Calu3 (cell line): ENCODE data around the gene SYP. TPM values are rescaled to one million over a fixed set of nuclear protein-coding genes. Genes with fewer than 3 reads are reported as not detected.
"Not testable (repeated sequence)": the region's sequence is repeated elsewhere in the genome, so short reads cannot be mapped to it uniquely, and the experiment has no call there.

Experiments used
- BruUV-seq: library from RNA; stranded (reverse); fragments of 400-500 nt; replicated peaks from 2 replicates; lab custom pipeline; 2021; lab: Mats Ljungman, UMichigan
- CTCF ChIA-PET: fragments of 300-600 bp; sonication (Branson Sonifier 250); formaldehyde crosslinking; loops from one replicate; lab custom pipeline; 2022; ENCODE audit warnings: antibody characterized with exemption; lab: Charles Lee
- DNase-seq: peaks from one replicate; pipeline ENCODE4 v3.0.0; 2022
- H3K27ac Mint-ChIP-seq: one replicate; pipeline ENCODE4 v1.8.0; 2022; ENCODE audit warnings: mixed read lengths; ENCODE audit not compliant: unreplicated experiment
- H3K27me3 Mint-ChIP-seq: one replicate; pipeline ENCODE4 v1.8.0; 2022; ENCODE audit warnings: mixed read lengths; ENCODE audit not compliant: unreplicated experiment
- H3K36me3 Mint-ChIP-seq: one replicate; pipeline ENCODE4 v1.8.0; 2022; ENCODE audit warnings: mild to moderate bottlenecking, moderate library complexity, mixed read lengths; ENCODE audit not compliant: insufficient read depth, unreplicated experiment
- H3K4me1 Mint-ChIP-seq: one replicate; pipeline ENCODE4 v1.8.0; 2022; ENCODE audit warnings: mild to moderate bottlenecking, low read depth, mixed read lengths; ENCODE audit not compliant: unreplicated experiment
- H3K4me3 Mint-ChIP-seq: one replicate; pipeline ENCODE4 v1.8.0; 2022; ENCODE audit warnings: mild to moderate bottlenecking, low read depth, moderate library complexity, mixed read lengths; ENCODE audit not compliant: unreplicated experiment
- H3K9me3 Mint-ChIP-seq: one replicate; pipeline ENCODE4 v1.8.0; 2022; ENCODE audit warnings: low read depth, mixed read lengths; ENCODE audit not compliant: unreplicated experiment
- CTCF ChIP-seq: fragments of 200-600 bp; IDR thresholded peaks from one replicate; pipeline ENCODE4 v1.8.0; 2022; ENCODE audit warnings: antibody characterized with exemption; ENCODE audit not compliant: unreplicated experiment
- intact Hi-C: fragments of 100-400 bp; cut with micrococcal nuclease; formaldehyde crosslinking; loops from one replicate; pipeline ENCODE4 v1.10.0; 2022; ENCODE audit not compliant: unreplicated experiment
- total RNA-seq: library from RNA; stranded (reverse); gene quantifications from 2 replicates; pipeline ENCODE4 v1.2.3, GENCODE V29; 2022

The SYP gene
- total RNA-seq, 1 experiment from 2014 or later, result 2.7 TPM

GRCh38 chrX:49147282-49147681 is 52.7 kb downstream of the SYP start:
- no peak for TF ChIP-seq CTCF
- BruUV-seq, result no TSS peak
- Mint-ChIP-seq H3K27ac (no peak overlapping the region), H3K27me3 (no peaks in the 10 kb centered on the region), H3K36me3 (peaks cover 8% of the 10 kb centered on the region), H3K9me3 (peaks cover 9% of the 10 kb centered on the region), H3K4me3 (no peak overlapping the region), H3K4me1 (peaks cover 14% of the 10 kb centered on the region)
- CTCF ChIA-PET, result no interaction called here
- DNase-seq, result no peak
- intact Hi-C loops, result no loop called here

DNA sequence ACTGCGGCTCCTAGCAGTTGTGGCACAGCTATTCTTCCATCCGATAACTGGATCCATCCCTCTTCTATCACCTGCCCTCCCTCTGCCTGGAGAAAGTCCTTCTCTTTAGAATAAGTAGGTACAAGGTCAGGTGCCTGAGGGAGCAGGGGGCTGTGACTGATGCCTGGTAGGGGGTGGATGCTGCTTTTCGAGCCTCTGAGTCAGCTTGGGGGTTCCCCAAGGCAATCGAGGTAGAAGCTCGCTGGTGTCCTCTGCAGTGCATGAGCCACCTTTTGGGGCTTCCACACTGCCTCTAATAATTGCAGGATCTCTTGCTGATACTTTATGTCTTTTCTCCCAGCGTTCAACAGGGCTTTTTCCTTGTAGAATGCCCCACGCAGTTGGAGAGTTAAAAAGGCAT is 56.8 kb downstream of the SYP start:
- DNase-seq, CTCF ChIA-PET: not testable (repeated sequence)

DNA sequence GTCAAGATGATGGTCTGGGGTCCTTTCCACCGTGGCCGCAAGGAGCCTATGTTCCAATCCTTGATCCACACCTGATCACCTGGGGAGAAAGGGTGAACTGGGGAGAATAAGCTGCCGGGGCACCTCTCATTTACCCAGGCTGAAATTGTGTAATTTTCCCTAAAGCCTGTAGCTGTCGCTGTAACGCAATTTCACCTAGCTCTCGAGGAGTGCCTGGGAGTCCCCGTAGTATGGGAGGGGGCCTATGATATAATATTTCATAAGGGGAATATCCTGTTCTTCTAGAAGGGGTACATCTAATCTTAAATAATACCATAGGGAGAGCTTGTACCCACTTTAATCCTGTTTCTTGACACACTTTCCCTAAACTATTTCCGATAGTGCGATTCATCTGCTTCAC is 57.7 kb downstream of the SYP start:
- H3K4me1 Mint-ChIP-seq, intact Hi-C loops, H3K4me3 Mint-ChIP-seq, DNase-seq, H3K27me3 Mint-ChIP-seq, BruUV-seq, H3K9me3 Mint-ChIP-seq, H3K36me3 Mint-ChIP-seq, H3K27ac Mint-ChIP-seq: not testable (repeated sequence)
- CTCF ChIA-PET, result interaction anchor here (1.5 kb wide), 1 partner anchor 14 kb away, joined by 3 read pairs; no protein-coding TSS in a partner anchor

More for the DNA sequence above, 56.8 kb downstream of the SYP start:
- intact Hi-C loops, H3K4me1 Mint-ChIP-seq, BruUV-seq, H3K27me3 Mint-ChIP-seq, H3K4me3 Mint-ChIP-seq, H3K36me3 Mint-ChIP-seq, H3K9me3 Mint-ChIP-seq, H3K27ac Mint-ChIP-seq: not testable (repeated sequence)

- DNase-seq, result no peak
- no peak for TF ChIP-seq CTCF
- no peak overlapping the region for H3K4me3 Mint-ChIP-seq
- CTCF ChIA-PET, result no interaction called here
- intact Hi-C loops, result no loop called here
- H3K9me3 Mint-ChIP-seq, result peaks cover 6% of the 10 kb centered on the region
- H3K4me1 Mint-ChIP-seq, result no peaks in the 10 kb centered on the region
- H3K27ac Mint-ChIP-seq, result no peak overlapping the region
- no TSS peak for BruUV-seq
- peaks cover 7% of the 10 kb centered on the region for H3K36me3 Mint-ChIP-seq
- no peaks in the 10 kb centered on the region for H3K27me3 Mint-ChIP-seq
These were observed 60.3 kb downstream of the SYP start for GRCh38 chrX:49139713-49140112.

Other genes starting within 250 kb of the SYP start
- gene OTUD5, start 242.6 kb downstream of the SYP start, total RNA-seq, result 67.8 and 73.0 TPM in 2 replicates
- gene KCND1, start 228.3 kb downstream of the SYP start, total RNA-seq, result 8.4 and 9.7 TPM in 2 replicates
- 92.8 and 97.8 TPM in 2 replicates for gene GRIPAP1, start 197.9 kb downstream of the SYP start, total RNA-seq
- gene TFE3, start 156.8 kb downstream of the SYP start, total RNA-seq, result 32.2 and 35.1 TPM in 2 replicates
- gene CCDC120, start 141.2 kb downstream of the SYP start, total RNA-seq, result 30.8 and 39.0 TPM in 2 replicates
- 11.5 and 16.1 TPM in 2 replicates for gene PRAF2, start 126.2 kb downstream of the SYP start, total RNA-seq
- 42.7 and 59.3 TPM in 2 replicates for gene WDR45, start 120.3 kb downstream of the SYP start, total RNA-seq
- 32.3 and 35.7 TPM in 2 replicates for gene GPKOW, start 76.5 kb downstream of the SYP start, total RNA-seq
- gene MAGIX, start 37.4 kb downstream of the SYP start, total RNA-seq, result 13.9 and 16.6 TPM in 2 replicates
- gene PLP2, start 28.3 kb downstream of the SYP start, total RNA-seq, result 222 and 273 TPM in 2 replicates
- gene PRICKLE3, start 13.8 kb downstream of the SYP start, total RNA-seq, result 22.3 and 24.3 TPM in 2 replicates
- not detected in 2 replicates for gene CACNA1F, start 33.1 kb upstream of the SYP start, total RNA-seq
- 16.8 and 17.0 TPM in 2 replicates for gene CCDC22, start 35.3 kb upstream of the SYP start, total RNA-seq
- gene FOXP3, start 64.5 kb upstream of the SYP start, total RNA-seq, result 0.26 TPM in 1 of 2 replicates, not detected in the other
- gene PPP1R3F, start 69.6 kb upstream of the SYP start, total RNA-seq, result 14.7 and 18.8 TPM in 2 replicates
- not detected in 2 replicates for gene GAGE10, start 103.5 kb upstream of the SYP start, total RNA-seq
- not detected in 2 replicates for gene GAGE12J, start 121.8 kb upstream of the SYP start, total RNA-seq
- not detected in 2 replicates for gene GAGE13, start 131.4 kb upstream of the SYP start, total RNA-seq